COLO829 (cell line): Measurements from ENCODE around the gene ASB6.
"Not testable (repeated sequence)": the region's sequence is repeated elsewhere in the genome, so short reads cannot be mapped to it uniquely, and the experiment has no call there.

ENCODE experiments used
- DNase-seq: peaks from one replicate; pipeline ENCODE4 v3.0.0; 2012; ENCODE audit warnings: low spot score

ASB6 gene

DNA sequence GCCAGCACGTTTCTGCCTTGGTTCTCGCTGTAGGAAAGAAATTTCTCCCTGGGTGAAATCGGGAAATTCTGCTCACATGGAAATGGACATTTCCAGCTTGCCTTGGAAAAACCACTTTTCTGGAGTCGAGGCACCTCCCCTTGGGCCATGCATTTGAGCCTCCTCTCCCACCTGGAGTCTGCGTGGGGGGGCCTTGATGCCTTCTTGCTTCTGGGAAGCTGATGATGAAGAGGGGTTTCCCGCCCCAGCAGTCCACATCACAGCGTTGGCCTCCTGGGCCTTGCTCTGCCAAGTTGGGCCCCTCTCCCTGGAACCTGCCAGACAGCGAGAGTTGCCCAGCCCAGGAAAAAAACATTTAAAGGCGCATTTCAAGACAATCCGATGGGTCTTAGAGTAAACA is 1.8 kb upstream of the ASB6 start:
- no peak for DNase-seq

DNA sequence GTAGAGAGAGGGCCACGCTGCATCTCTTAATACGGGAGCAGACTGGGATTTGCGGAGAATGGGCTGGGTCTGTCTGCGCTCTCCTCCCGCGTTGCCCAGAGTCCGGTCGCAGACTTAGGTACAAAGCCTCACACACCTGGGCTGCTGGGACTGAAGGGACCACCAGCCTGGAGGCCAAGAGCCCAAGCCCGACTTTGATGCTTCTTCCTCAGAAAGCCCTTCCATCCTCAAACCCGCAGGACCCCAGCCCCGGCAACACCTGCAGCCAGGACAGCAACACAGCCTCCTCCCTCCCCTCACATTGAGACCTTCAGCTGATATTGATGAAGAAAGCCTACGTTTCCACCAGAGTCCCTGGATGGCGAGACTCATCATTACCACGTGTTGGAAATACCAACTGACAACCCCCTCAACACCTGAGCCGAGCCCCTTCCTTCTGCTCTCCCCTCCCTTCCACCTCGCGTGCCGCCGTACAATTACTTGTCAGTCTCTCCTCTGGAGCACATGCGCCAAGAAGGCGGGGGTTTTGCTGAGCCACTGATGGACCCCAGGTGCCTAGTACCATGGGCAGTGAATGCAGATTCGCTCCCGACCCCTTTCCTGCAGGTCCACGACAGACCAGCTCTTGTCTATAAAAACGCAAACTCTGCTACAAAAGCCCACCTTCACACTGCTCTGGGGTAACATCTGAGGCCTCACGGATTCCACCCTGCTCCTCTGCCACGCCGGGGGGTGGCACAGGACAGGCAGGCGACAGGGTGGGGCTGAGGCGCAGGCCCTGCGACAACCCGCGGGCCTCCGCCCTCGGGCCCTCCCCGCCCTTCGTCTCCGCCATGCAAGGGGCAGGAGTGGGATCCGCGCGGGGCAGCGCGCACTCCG is 841 bp downstream of the ASB6 start:
- DNase-seq = no peak

DNA sequence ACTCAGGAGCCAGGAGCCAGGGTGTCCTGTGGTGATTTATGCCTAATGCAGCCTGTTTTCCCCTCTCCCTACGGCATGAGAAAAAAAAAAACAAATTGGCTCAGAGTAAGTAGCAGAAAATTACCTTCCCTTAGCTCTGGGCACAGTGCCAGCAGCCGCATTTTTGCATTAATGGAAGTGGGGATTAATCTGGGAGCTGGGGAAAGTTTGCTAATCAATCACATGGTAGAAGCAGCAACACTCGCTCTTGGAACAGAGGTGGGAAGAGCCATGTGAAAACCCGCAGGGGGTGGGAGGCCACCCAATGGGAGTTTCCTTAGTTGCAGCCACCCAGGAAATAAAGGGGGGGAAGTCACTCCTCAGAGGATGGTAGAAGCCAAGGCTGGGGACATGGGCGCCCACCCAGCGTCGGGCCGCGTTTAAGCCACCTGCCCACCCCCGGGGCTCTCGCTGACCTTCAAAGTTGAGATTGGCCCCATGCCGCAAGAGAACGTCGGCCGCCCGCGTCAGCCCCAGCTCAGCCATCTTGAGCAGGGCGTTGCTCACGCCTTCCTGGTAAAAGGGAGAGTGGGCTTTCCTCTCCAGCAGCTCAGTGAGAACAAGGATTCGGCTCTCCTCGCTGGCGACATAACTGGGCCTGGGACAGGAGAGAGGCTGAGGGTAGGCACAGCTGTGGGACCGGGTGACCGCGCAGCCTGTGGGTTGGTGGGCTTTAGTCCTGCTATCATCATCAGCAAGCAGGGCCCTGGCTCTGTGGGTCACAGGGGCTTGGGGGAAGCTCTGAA is 1.7 kb downstream of the ASB6 start:
- peak; percentile 27 for DNase-seq

DNA sequence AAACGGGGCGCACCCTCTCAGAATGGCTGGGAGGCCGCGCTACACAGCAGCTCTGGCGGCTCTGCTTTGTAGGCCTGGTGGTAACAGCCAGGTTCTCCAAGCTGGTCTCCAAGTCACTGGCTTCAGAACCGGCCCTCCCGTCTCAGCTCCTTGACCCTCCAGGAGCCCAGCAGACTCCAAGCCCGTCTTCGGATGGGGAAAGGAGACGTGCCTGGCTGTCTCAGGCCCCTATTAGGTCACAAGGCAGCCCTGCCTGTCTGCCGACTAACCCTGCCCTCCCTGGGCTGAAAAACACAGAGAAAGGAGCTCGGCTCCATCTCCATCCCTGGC is 2.2 kb downstream of the ASB6 start:
- no peak for DNase-seq

DNA sequence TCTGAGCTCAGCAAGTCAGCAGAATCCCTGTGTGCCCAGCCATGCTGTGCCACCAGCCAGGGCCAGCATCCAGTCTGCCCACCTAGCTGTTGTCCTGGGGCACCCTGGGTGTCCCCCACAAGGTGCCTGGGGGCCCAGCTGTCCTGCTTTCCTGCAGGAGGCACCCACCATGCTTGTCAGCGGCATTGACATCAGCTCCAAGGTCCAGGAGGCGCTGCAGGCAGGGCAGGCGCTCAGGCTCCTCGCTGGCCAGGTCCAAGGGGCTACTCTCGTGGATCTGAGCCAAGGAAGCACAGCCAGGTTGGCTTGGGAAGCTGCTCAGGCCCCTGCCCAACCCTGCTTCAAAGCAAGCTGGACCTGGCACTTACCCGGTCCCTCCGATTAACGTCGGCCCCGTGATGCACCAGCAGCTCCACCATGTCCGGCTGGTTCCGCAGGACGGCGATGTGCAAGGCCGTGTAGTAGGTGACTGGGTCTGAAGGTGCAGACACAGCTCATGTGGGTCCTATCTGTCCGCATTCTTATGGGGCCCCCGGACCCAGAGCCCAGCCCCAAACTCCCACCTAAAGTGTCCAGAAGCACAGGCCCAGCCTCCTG is 2.8 kb downstream of the ASB6 start:
- no peak for DNase-seq

DNA sequence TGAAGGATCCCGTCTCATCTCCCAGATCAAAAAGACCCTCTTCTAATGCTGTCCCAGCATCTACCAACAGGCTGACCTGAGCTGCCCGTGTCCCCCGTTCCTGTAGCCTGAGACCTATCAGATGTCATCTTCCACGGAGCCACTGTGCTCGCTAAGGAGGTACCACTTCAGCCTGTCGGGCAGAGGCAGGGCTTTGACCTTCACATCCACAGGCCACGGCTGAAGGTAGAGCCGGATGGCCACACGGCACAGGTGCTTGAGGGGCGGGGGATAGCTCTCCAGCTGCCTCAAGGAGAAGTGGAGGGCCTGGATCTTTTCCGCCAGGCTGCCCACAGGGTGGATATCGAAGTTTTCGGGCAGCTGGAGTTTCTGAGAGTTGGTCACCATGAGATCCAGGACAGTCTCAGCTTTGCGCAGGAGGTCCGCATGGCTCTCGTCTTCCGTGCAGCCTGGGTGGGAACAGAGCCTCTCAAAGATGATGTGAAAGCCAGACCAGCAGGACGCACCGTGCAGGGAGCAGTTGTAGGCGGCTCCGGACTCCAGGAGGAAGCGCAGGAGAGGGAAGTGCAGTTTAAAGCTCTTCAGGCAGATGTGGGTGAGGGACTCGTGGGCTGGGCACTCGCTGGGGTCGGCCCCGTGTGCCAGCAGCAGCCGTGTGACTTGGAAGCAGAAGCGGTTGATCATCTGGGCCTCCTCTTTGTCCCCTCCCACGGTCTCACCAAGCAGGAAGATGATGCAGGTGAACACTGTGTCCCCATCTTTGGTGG is 4.1 kb downstream of the ASB6 start:
- no peak for DNase-seq

DNA sequence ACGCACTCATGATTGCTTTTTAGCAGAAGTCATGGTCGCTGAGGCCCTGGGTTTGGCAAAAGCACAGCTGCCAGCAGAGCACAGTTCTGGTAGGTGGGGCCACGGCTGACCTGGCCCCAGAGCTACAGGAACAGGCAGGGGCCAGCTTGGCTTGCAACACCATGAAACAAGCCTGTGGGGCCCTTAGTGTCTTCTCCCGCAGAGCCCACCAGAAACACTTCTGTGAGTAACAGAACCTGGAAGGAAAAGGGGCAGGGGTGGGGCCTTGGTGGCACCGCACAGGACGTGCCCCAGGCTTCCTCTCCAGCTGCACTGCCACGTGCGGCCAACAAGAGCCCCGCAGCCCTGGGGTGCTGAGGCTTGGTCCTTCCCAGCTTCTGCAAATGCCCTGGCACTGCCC is 4.8 kb downstream of the ASB6 start:
- DNase-seq = no peak

DNA sequence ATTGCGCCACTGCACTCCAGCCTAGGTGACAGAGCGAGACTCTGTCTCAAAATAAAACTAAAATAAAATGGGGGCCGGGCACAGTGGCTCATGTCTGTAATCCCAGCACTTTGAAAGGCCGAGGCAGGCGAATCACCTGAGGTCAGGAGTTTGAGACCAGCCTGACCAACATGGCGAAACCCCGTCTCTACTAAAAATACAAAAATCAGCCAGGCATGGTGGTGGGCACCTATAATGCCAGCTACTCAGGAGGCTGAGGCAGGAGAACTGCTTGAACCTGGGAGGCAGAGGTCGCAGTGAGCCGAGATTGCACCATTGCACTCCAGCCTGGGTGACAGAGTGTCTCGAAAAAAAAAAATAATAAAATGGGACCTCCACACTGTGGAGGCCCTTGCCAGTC is 5.6 kb downstream of the ASB6 start:
- DNase-seq = not testable (repeated sequence)

DNA sequence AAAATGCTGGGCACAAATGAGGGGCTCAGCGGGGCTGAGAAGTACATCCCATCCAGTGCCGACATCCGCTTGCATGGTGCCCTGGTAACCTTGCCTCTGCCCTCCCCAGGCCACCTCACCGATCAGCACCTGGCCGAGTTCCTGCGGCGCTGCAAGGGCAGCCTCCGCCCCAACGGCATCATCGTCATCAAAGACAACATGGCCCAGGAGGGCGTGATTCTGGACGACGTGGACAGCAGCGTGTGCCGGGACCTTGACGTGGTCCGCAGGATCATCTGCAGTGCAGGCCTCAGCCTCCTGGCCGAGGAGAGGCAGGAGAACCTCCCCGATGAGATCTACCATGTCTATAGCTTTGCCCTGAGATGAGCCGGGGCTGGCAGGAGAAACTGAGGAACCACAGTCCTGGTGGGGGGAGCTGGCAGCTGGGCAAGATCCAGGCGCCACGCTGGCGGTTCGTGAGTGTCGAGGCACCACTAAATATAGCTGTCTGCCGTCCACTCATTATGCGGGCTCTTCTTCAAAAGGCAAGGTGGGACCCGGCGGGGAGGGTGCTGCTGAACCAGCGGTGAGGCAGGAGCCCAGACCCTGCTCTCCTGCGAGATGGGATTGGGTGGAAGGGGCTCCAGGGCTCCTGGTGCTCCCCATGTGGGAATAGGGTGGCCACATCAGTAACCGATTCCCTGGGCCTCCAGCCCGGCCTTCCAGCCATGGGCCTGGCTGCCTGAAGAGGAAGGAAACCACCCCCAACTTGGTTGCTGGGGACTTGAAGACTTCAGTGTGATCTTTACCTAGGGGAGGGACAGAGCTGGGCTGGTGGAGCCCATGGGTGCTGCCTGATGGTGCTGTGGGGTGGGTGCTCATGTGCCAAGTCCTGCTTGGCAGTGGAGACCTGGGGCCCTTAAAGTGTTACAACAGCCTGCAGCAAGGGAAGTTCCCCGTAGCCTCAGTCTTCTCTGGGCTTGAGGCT is 6.6 kb downstream of the ASB6 start:
- no peak for DNase-seq

DNA sequence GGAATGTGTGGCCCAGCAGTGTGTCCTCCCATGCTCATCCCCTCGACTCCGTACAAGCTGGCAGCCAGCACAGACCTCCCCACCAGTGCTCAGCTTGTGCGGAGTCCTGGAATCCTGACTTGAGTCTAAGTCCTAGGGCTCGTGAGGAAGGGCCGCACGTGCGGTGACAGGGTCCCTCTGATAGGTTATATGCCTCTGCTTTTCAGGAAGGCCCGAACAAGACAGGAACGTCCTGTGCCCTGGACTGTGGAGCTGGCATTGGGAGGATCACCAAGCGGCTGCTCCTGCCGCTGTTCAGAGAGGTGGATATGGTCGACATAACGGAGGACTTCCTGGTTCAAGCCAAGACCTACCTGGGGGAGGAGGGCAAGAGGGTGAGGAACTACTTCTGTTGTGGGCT is 8.1 kb downstream of the ASB6 start:
- DNase-seq = no peak

DNA sequence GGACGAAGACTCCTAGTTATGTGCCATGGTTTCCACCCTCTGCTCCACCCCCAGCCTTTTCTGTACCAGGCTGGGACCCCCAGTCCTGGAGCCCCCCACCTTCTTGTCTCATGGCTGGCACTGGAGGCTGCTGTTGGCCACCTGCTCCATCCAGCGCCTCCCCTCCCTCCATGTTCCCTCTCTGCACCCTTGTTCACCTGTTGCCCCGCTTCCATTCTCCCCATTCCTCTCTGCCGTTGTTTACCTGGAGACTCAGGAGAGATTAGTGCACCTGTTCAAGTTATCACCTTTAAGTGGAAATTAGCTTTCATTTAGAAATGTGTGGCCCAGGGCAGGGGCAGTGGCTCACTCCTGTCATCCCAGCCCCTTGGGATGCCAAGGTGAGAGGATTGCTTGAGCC is 8.7 kb downstream of the ASB6 start:
- DNase-seq = no peak

DNA sequence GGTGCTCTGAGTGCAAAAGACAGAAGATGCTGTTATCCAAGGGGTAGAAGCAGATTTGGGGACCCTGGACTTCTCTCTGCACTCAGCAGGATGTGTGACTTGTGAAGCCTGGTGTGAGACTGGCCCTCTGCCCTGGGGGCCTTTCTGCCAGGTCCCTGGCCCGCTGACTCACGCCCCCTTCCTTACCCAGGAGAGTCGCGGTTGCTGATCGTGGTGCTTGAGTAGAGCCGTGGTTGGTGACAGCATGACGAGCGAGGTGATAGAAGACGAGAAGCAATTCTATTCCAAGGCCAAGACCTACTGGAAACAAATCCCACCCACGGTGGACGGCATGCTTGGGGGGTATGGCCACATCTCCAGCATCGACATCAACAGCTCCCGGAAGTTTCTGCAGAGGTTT is 9.5 kb downstream of the ASB6 start:
- DNase-seq = no peak

DNA sequence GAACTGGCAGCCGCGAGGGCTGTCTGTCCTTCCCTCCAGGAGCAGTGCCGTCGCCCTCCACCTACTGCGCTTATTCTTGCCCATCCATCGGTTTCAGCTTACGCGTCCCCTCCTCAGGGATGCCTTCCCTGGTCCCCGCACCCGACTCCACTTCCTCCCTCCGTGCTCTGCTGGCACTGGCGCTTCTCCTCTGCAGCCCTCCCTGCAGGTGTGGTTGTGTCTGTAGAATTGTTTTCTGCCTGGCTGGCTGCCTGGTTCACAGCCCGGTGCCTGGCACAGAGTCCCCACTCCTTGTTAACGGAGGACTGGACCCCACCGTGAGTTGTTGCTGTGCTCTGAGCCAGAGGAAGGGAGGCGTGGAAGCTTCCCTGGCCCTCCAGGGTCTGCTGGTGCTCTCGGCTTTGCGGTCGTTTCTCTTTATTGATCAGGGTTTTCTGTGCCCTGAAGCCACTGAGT is 10.2 kb downstream of the ASB6 start:
- DNase-seq = no peak

DNA sequence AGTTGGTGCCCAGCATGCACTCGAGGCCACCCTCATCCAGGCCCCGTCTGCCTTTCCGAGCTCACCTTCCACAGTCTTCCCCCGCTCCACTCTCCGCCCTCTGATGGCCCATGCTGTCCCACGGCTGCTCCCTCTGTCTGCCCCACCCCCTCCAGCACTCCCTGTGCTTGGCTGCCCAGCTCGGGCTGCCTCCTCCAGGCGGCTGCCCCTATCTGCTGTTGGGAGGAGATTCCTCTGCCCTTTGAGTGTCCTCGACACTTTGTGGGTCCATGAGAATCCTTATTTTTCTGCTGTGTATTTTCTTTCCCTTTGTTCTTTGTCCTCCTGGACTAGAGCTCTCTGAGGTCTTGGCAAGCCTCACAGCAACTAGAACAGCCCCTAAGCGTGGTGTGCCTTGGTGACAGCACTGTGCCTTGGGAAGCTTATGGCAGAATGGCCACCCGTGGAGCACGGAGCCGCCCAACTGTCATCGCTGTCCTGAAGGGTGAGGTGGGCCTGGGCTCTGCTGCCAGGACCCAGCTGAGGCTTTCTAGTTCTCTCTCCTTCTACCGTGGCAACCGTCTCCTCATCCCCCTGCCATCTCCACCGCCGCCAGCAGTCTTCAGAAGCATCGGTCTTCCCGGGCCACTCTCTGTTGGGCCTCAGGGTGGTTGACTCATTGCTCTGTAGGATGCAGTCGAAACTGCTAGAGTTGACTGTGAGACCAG is 10.8 kb downstream of the ASB6 start:
- DNase-seq = no peak

DNA sequence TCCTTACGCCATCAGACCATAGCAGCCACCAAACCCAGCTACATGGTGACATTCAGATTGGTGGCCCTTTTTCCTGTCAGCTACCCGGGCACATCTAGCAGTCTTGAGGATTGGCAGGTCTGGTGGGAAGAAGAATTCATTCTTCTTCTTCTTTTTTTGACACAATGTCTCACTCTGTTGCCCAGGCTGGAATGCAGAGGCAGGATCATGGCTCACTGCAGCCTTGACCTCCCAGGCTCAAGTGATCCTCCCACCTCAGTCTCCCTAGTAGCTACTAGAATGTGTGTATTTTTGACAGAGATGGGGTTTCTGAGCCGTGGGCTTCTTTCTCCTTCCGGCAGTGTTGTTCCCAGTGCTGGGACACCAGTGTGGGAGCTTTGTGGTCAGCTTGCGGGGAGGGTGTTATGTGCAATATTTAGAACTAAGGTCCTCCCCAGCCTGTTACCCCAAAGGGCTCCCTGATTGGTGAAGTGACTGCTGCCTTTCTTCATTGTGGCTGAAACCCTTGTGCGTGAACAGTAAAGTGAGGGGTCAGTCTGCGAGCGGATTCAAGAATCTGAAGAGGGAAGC is 12.6 kb downstream of the ASB6 start:
- no peak for DNase-seq

DNA sequence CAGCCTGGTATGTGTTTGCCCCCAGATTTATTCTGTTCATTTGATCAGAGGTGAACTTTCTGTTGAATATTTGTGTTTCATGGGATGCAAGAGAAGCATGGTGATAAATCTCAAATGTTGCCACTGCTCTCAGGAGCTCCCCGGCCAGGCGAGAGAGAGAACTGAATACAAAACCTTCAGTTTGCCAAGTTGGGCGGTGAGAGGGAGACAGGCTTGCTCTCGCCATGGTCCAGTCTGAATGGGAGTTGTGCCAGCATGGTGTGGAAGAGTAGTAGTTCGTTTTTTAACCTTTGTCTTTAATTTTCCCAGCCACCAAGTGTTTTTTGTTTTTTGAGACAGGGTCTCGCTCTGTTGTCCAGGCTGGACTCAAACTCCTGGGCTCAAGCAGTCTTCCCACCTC is 13.2 kb downstream of the ASB6 start:
- DNase-seq = no peak

DNA sequence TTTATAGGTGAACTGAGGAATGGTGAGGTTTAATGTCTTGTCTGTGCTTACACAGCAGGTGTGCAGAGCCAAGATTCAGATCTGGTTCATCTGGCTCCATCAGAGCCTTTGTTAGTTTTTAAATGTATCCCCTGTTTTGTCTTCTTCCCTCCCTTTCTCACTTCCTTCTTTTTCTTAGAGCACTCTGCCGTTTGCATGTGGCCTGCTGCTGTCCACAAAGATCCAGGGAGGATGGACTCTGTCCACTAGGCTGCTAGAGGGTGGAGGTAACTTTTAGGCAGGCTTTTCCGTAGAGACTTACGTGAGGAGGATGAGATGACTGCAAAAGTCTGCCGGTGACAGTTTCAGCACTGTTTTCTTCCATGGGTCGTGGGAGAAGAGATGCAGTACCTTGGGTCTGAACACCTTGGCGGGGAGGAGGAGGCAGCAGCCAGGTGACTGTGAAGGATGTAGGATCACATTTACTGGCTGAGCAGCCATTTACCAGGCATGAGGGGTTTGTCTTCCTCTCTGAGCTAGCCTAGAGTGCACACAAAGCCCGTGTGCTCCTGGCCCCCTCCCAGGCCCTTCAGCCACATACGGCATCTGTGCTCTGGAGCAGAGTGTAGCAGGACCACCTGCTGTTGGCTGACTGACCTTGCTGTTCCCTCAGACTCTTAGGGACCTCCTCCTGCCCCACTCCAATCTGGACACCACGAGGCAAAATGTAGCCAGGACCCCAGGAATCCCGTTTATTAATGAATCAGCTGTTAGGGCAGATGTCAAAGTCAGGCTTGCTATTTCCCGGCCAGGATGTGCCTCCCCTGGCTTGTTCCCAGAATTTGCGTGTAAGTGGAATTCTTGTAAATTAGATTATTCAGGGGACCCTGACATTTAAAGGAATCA is 14.2 kb downstream of the ASB6 start:
- no peak for DNase-seq

DNA sequence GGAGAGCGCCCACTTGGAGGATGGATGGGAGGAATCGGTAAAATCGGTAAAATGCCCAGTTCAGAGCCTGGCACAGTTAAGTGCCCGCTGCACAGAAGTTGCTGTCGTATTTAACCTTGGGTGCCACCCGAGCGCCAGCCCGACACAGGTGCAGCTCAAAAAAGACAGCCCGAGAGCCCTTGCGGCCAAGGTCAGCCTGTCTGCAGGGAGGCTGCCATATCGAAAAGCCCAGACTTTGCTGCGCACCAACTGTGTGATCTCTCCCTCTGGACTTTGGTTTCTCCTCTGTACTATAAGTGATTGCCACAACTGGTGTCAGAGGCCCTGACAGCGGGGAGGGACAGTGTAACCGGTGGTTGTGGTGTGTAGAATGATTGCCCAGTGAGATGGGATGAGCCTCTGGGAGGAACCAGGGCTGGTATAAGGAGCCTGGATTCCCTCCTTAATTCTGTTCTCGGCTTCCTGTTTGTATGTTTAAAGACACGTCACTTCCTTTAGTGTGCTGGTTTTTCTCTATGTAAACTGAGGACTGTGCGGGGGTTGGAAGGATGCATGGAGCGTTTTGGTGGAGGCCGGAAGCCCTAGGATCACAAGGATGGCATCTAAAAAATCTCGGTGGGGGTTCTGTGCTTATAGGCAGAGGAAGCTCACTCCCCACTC is 15.2 kb downstream of the ASB6 start:
- no peak for DNase-seq
